ENCODE results near the gene CD180.

- TF ChIP-seq, protein P1, sequence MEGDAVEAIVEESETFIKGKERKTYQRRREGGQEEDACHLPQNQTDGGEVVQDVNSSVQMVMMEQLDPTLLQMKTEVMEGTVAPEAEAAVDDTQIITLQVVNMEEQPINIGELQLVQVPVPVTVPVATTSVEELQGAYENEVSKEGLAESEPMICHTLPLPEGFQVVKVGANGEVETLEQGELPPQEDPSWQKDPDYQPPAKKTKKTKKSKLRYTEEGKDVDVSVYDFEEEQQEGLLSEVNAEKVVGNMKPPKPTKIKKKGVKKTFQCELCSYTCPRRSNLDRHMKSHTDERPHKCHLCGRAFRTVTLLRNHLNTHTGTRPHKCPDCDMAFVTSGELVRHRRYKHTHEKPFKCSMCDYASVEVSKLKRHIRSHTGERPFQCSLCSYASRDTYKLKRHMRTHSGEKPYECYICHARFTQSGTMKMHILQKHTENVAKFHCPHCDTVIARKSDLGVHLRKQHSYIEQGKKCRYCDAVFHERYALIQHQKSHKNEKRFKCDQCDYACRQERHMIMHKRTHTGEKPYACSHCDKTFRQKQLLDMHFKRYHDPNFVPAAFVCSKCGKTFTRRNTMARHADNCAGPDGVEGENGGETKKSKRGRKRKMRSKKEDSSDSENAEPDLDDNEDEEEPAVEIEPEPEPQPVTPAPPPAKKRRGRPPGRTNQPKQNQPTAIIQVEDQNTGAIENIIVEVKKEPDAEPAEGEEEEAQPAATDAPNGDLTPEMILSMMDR (IDR thresholded peaks at IDR 0.05): no peak
- no peak for TF ChIP-seq POLR2A (IDR thresholded peaks at IDR 0.05)
Observed at GRCh38 chr5:67183859-67184258, 12.7 kb downstream of the CD180 start.
